GM18505 (cell line): ENCODE measurements around the gene TFF1.

Source experiments
- ATAC-seq: cut with Tn5 transposase; IDR thresholded peaks from one replicate; pipeline ENCODE4 v1.9.1; 2021; ENCODE audit not compliant: unreplicated experiment
- POLR2A ChIP-seq: IDR thresholded peaks from 4 replicates; pipeline ENCODE4 v1.6.1; 2011; ENCODE audit warnings: borderline replicate concordance; ENCODE audit not compliant: insufficient read depth, insufficient read length; ENCODE audit errors: extremely low read depth

The TFF1 gene

DNA sequence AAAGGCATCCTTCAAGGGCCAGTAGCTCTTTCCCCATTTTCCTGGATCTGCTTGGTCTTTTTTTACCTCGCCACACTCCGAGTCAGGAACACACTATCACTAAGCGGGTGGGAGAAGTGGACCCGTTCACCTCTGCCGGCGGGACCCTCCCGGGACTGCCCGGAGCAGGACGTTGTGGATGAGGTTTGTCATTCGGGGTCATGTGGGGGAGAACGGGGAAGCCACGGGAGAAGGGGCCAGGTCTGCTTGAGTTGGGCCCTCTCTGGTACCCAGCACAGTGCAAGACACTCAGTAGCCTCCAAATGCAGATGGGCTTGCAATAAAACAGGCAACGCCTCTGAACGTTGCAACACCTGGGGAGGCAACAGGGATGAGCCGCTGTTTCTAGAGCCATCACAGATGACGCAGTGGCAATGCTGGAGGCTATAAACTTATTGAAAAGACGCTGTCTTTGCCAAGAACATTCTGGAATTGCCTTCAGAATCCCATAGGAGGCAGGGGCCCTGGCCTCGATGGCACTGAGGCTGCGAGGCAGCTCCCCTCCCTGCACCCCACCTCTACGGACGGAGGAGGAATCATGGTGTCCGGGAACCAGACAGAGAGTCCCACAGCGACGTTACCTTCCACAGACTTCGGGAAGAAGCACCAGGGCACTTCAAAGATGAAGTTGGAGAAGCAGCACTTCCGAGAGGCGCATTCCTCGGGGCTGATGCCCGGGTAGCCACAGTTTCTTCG is 19.3 kb downstream of the TFF1 start:
- no peak for TF ChIP-seq POLR2A
- ATAC-seq = no peak

DNA sequence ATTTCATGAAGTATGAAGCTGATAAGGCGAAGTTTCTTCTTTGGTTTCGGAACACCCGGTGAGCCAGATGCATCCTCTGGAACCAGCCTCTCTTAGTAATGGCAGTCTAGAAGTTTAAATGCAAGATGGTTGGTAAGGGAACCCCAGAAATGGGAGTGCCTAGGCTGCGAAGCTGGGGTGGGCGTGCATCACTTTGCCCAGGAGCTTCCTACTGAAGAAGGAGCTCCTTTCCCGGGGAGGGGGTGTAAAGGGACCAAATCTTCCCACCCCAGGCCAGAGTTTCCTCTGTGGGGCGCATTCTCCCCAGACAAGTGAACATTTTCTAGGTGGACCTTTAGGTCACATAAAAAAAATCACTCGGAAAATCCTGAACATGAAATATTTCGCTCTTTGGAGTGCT is 19.9 kb downstream of the TFF1 start:
- TF ChIP-seq POLR2A = no peak

DNA sequence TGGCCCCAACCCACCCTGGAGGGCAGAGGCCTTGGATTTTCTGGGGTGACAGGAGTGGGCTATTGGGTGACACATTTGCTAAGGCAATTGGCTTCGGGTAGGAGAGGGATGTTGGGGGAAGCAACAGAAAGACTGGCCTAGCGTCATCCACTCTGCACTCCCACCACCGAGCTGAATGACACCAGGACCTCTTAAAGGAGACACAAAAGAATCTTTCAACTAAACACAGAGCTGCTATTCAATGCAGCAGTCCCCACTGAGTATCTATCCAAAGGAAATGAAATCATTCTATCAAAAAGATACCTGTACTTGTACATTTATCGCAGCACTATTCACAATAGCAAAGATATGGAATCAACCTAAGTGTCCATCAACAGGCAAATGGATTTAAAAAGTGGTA is 21.7 kb downstream of the TFF1 start:
- ATAC-seq = no peak

More for the DNA sequence above, 19.9 kb downstream of the TFF1 start:
- no peak for ATAC-seq

GRCh38 chr21:42343963-42344510 is 22.3 kb downstream of the TFF1 start:
- TF ChIP-seq POLR2A = no peak
- ATAC-seq = no peak

More for the DNA sequence above, 21.7 kb downstream of the TFF1 start:
- TF ChIP-seq POLR2A = no peak

DNA sequence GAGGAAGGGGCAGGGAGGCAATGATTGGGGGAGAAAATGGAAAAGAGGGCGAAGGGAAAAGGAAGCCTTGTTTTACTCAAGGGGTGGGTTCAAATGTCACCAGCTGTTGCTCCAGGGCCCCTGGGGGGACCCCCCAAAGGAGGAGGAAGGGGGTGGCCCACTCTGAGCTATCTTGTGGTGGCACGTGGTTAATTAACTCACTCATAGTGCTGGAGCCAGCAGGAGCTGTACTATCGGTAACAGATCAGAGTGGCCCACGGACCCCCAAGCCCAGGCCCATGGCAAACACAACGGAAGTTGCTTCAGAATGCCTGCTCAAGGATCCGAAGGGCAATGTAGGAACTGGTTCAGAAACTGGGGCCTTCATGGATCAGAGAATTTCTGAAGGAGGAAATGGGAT is 22.8 kb downstream of the TFF1 start:
- no peak for ATAC-seq
- TF ChIP-seq POLR2A = no peak

- TF ChIP-seq POLR2A = no peak
- no peak for ATAC-seq
These were observed 23.2 kb downstream of the TFF1 start for GRCh38 chr21:42343101-42343500.

DNA sequence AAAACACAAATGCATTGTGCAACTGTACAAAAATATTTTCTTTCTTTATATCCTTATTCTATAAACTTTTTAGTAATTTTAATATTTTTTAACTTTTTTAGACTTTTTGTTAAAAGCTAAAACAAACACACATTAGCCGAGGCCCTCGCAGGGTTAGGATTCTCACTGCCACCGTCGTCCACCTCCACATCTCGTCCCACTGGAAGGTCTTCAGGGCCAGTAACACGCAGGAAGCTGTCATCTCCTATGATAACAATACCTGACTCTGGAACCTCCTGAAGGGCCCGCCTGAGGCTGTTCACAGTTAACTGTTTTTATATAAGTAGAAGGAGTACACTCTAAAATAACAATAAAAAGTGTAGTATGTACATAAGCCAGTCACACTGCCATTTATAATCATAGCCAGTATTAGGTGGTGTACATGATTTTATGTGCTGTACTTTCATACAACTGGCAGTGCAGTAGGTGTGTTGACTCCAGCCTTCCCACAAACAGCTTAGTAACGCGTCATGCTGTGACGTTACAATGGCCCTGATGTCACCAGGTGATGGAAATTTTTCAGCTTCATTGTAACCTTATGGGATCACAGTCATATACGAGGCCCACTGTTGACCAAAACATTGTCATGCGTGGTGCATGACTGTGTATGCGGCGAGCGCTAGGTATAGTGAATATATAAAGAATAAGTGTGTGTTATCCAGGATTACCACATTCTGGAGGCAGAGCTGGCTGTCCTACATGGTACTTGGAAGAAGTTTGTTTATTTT is 24.4 kb downstream of the TFF1 start:
- TF ChIP-seq POLR2A = no peak
- no peak for ATAC-seq

GRCh38 chr21:42340187-42341050 is 25.9 kb downstream of the TFF1 start:
- no peak for TF ChIP-seq POLR2A
- no peak for ATAC-seq

GRCh38 chr21:42338729-42339715 is 27.3 kb downstream of the TFF1 start:
- TF ChIP-seq POLR2A = no peak
- ATAC-seq = no peak

DNA sequence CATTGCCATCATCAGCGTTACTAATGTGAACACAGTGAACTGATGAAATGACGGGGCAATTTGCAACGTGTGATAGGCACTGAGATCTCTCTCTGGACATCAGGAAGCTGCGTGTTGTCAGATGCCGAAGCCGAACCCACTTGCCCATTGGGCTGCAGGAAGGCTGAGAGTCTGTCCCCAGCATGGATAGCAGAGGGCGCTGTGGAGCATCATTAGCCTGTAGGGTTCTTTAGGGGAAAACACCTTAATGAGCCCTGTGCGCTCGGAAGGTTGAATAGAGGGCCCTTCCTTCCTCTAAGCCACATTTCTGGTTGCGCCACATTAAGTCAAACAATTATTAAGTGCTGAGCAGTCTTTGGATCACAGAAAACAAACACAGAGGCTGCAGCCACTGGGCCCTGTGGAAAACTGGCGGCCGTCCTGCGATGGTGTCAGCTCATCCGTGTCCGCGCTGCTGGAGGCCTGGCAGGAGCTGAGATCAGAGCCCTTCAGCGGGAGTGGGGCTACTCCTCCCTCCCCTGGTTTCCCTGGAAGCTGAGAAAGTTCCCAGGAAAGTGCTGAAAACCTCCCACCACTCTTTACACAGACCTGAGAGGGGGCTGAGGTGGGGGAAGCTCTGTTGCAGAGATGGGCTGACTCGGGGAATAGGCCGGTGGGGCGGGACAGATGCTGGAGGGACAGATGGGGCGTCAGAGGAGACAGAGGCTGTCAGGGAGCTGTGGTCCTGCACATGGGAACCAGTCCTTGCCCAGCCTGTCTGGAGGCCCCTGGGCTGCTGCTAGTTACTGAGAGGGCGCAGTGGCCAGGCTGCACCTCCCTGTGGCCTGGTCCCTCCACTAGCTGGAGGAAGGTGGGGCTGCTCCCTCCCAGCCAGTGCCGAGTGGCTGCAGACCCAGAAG is 28.3 kb downstream of the TFF1 start:
- no peak for TF ChIP-seq POLR2A
- no peak for ATAC-seq

- ATAC-seq = no peak
- TF ChIP-seq POLR2A = no peak
These were observed 29.1 kb downstream of the TFF1 start for GRCh38 chr21:42337276-42337675.

DNA sequence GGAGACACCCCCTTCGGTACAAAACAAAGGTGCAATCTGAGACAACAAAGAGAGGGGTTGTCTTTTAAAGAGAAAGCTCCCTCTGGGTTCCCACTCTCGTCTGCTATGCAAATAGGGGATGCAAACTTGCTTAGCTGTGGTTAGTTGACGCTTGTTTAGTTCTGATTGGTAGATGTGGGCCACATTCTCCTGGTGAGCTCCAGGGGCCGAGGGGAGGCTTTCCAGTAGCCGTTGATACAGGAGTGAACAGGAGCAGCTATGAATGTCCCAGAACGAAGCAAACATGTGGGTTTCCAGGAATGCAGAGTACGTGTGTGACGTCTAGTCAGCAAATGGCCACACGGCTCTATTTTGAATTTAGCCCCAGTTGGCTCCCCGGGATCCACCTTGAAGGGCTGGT is 30.3 kb downstream of the TFF1 start:
- ATAC-seq = no peak
- no peak for TF ChIP-seq POLR2A
